Islet of Langerhans (tissue), 1 donor: ENCODE data around the gene IL17RD.

ENCODE experiments used
- FAIRE-seq: peaks from one replicate; lab custom pipeline; 2011; peaks lifted over from hg19 to GRCh38; lab: Jason Lieb, UNC

Gene IL17RD

GRCh38 chr3:57164657-57165573 is at the start of gene IL17RD:
TSS of gene IL17RD (minus strand) at chr3:57165353. CDS start at chr3:57165286, 67 bp downstream.
- FAIRE-seq = no peak

GRCh38 chr3:57206423-57206822 is 41.3 kb upstream of the IL17RD start:
- FAIRE-seq = no peak

GRCh38 chr3:57199895-57200297 is 34.7 kb upstream of the IL17RD start, which contains the start of gene HESX1:
TSS of gene HESX1 (minus strand) at chr3:57199978. CDS start at chr3:57199918, 60 bp downstream.
- FAIRE-seq = no peak

- FAIRE-seq = no peak
These were observed 29.5 kb upstream of the IL17RD start for GRCh38 chr3:57194641-57195040.

GRCh38 chr3:57192028-57192427 is 26.9 kb upstream of the IL17RD start:
- no peak for FAIRE-seq

GRCh38 chr3:57184526-57184925 is 19.4 kb upstream of the IL17RD start:
- no peak for FAIRE-seq

GRCh38 chr3:57179580-57180410 is 14.6 kb upstream of the IL17RD start:
- no peak for FAIRE-seq

- FAIRE-seq = no peak
These were observed 10.9 kb upstream of the IL17RD start for GRCh38 chr3:57176045-57176444.

- no peak for FAIRE-seq
These were observed 8.5 kb upstream of the IL17RD start for GRCh38 chr3:57173687-57174086.

- FAIRE-seq = no peak
These were observed 5.8 kb upstream of the IL17RD start for GRCh38 chr3:57170946-57171345.

GRCh38 chr3:57169872-57170623 is 4.9 kb upstream of the IL17RD start:
- no peak for FAIRE-seq

- no peak for FAIRE-seq
These were observed 4.0 kb upstream of the IL17RD start for GRCh38 chr3:57169108-57169507.

GRCh38 chr3:57168151-57168550 is 3.0 kb upstream of the IL17RD start:
- no peak for FAIRE-seq

GRCh38 chr3:57166660-57167059 is 1.5 kb upstream of the IL17RD start:
- no peak for FAIRE-seq

GRCh38 chr3:57165641-57166040 is 488 bp upstream of the IL17RD start:
- FAIRE-seq = no peak

- FAIRE-seq = no peak
These were observed 916 bp downstream of the IL17RD start for GRCh38 chr3:57164217-57164656.

GRCh38 chr3:57163751-57164150 is 1.4 kb downstream of the IL17RD start:
- no peak for FAIRE-seq

GRCh38 chr3:57161915-57162314 is 3.2 kb downstream of the IL17RD start:
- no peak for FAIRE-seq

- no peak for FAIRE-seq
These were observed 4.2 kb downstream of the IL17RD start for GRCh38 chr3:57160765-57161538.

- FAIRE-seq = no peak
These were observed 4.9 kb downstream of the IL17RD start for GRCh38 chr3:57160076-57160764.
